ENCODE measurements around the gene PDK1.
"Not testable (repeated sequence)": the region's sequence is repeated elsewhere in the genome, so short reads cannot be mapped to it uniquely, and the experiment has no call there.

PDK1 gene

GRCh38 chr2:172539767-172540166 lies 16.1 kb upstream of the PDK1 start:
- no peak for FAIRE-seq
- no peak for TF ChIP-seq POLR2A (IDR thresholded peaks at IDR 0.05; ENCODE audit: low read depth, low read length)
- DNase-seq (ENCODE audit: insufficient read length, low spot score) = no peak

DNA sequence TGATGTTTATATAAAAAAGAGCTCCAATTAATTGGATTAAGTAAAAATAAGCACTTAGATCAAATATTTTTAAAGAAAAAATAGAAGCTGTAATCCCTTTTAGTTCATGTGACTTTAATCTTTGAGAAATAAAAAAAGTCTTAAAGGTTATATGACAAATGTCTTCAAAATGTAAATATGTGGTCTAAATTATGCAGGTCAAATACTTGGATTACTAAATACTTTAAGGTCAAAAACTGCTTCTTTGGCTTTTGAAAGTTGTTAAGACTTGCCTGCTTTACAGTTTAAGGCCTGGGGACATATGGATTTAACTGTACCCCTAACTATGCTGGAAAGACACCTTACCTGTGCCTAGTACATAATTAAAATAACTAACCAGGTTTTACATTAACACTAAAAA lies 15.5 kb upstream of the PDK1 start:
- TF ChIP-seq POLR2A (IDR thresholded peaks at IDR 0.05; ENCODE audit: low read depth, low read length) = no peak
- FAIRE-seq = no peak

DNA sequence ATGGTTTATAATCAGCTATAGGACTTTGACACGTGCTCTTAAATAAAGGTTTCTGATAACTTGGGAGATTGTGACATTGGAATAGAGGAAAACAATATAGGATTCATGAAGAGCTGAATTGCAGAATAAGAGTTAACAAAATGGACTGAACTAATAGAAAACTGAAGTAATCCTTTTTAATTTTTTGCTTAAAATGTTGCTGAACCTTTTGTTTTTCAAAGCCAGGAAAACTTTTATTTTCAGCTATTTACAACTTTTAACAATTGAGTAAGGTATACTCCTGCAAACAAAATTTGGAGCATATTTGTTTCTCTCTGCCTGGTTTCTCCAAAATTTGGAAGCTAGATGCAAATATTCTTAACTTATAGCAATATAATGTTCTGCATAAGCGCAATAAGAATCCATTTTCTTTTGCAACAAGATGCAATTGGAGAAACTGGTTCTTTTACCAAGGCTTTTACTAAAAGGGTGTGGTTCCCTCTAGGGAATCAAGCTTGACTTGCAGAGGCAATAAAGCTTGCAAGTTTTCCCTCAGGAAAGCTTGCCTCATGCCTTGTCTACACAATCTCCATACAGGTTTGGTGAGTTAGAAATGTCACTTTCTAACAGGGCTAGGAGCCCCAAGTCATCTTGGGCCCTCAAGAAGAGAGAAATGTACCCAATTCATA lies 10.3 kb upstream of the PDK1 start:
- no peak for FAIRE-seq
- no peak for TF ChIP-seq POLR2A (IDR thresholded peaks at IDR 0.05; ENCODE audit: low read depth, low read length)

More for the DNA sequence above, 15.5 kb upstream of the PDK1 start:
- DNase-seq (ENCODE audit: insufficient read length, low spot score) = no peak

DNA sequence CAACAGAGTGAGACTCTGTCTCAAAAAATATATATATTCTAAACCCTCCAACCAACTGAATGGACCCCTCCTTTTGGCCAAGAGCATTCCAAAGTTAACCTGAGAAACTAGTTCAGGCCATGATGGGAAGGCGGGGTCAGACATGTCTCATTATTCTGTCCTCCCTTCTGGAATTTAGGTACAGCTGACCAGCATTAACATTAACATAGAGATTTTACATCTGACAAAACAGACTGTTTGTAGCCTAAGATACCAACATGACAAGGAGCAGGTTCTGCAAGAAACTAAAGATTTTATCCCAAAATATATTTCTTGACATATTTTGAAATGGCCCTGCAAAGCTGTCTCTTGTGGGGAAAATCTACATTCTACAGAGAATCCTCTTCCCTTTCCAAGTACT lies 6.8 kb upstream of the PDK1 start:
- DNase-seq (ENCODE audit: insufficient read length, low spot score) (no peak), FAIRE-seq (no peak)
- TF ChIP-seq POLR2A (IDR thresholded peaks at IDR 0.05; ENCODE audit: low read depth, low read length) = no peak

More for the DNA sequence above, 10.3 kb upstream of the PDK1 start:
- no peak for DNase-seq (ENCODE audit: insufficient read length, low spot score)

- not testable (repeated sequence) for DNase-seq (ENCODE audit: insufficient read length, low spot score); FAIRE-seq
Measured at GRCh38 chr2:172549802-172550201, 6.1 kb upstream of the PDK1 start.

DNA sequence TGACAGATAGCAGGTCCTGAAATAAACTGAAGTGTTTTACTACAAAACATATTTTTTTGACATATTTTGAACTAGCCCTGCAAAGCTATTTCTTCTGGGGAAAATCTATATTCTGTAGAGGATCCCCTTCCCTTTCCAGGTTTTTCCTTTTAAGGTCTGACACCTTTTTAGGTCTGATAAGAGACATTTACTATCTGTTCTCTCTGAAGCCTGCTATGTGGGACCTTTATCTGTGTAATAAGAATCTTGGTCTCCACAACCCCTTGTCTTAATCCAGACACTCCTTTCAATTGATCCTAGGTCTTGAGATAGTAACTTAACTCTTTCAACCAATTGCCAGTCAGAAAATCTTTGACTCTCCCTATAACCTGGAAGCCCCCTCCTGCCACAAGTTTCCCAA lies 5.5 kb upstream of the PDK1 start:
- FAIRE-seq = no peak
- no peak for TF ChIP-seq POLR2A (IDR thresholded peaks at IDR 0.05; ENCODE audit: low read depth, low read length)
- no peak for DNase-seq (ENCODE audit: insufficient read length, low spot score)

DNA sequence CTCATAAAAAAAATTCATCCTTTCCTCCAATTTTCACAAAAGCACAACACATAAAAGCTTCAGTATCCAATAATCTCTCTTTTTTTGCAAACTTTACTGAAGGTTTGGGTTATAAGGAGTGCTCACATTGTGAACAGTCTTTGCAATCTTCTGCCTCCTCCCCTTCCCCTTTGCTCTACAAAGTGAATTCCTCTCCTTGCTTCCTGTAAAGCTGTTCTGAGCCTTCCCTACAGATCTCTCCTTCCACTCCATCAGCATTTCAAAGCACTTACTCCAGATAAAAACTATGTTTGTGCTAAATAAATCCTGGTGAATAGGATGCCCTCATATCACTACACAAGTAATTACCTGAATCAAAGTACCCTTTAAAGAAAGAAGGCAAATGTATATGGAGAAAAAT lies 4.6 kb upstream of the PDK1 start:
- TF ChIP-seq POLR2A (IDR thresholded peaks at IDR 0.05; ENCODE audit: low read depth, low read length) = no peak
- FAIRE-seq (no peak), DNase-seq (ENCODE audit: insufficient read length, low spot score) (no peak)

- DNase-seq (ENCODE audit: insufficient read length, low spot score) (peak; percentile 40), FAIRE-seq (peak; percentile 68)
- TF ChIP-seq POLR2A (IDR thresholded peaks at IDR 0.05; ENCODE audit: low read depth, low read length) = no peak
Measured at GRCh38 chr2:172552547-172553291, 3.2 kb upstream of the PDK1 start.

DNA sequence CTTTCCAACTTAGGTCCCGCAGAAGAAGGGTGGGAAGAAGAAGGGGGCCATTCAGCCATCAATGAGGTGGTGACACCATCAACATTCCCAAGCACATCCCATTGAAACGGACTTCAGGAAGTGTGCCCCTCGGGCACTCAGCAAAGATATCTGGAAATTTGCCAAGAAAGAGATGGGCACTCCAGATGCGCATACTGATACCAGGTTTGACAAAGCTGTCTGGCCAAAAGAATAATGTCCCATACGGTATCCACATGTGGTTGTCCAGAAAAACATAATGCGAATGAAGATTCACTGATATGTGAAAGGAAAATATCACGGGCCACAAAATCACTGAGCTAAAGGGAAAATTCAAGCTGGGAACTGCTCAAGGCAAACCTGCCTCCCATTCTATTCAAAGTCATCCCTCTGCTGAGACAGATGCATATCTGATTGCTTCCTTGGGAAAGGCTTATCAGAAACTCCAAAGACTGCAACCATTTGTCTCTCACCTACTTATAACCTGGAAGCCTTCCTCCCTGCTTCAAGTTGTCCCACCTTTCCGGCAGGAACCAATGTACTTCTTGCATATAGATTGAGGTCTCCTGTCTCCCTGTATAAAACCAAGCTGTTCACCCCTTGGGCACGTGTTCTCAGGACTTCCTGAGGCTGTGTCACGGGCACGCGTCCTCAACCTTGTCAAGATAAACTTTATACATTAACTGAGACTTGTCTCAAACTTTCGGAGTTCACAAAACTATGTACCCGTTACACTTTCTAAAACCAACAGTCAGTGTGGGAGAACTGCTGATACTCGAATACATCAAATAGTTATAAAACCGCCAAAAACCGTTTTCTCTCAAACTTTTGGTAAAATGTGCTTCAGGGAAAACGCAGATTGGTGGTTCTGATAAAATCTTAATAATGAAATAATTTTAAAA lies 1.3 kb upstream of the PDK1 start:
- FAIRE-seq = no peak
- no peak for DNase-seq (ENCODE audit: insufficient read length, low spot score)
- no peak for TF ChIP-seq POLR2A (IDR thresholded peaks at IDR 0.05; ENCODE audit: low read depth, low read length)

- no peak for TF ChIP-seq POLR2A (IDR thresholded peaks at IDR 0.05; ENCODE audit: low read depth, low read length)
- FAIRE-seq (no peak), DNase-seq (ENCODE audit: insufficient read length, low spot score) (no peak)
Measured at GRCh38 chr2:172555272-172555521, 693 bp upstream of the PDK1 start.

DNA sequence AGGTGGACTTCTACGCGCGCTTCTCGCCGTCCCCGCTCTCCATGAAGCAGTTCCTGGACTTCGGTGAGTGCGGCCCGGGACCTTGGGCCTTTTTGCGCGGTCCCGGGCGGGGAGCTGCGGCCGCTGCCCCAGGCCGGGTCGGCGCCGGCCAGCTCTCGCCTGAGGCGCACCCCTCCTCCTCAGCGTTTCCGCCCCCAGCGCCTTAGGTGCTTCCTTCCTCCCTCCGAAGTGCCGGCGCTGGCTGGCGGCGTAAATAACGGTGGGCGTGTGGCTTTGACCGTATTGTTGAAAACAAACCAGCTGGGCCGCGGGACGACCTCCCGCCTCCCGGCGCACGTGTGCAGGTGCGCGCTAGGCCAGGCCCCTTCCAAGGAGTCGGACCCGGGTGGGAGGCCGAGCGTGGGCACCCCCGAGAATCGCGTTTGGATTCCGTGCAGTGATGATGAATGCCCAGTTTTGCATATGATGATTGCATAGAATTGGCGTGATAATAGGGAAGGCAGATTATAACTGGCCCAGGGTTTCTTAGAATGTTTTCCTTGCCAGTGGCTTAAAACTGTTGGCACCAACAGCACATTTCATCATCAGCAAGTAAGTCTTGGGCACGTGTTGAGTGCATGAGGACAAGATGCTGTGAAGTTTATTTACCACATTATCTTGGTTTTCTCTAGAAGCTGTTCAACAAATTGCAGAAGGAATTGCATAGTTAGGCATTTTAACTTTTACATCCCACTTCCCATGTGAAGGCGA lies 569 bp downstream of the PDK1 start:
- no peak for FAIRE-seq
- no peak for TF ChIP-seq POLR2A (IDR thresholded peaks at IDR 0.05; ENCODE audit: low read depth, low read length)
- peak; percentile 56 for DNase-seq (ENCODE audit: insufficient read length, low spot score)

GRCh38 chr2:172558372-172558771 lies 2.5 kb downstream of the PDK1 start:
- DNase-seq (ENCODE audit: insufficient read length, low spot score) (no peak), FAIRE-seq (no peak)
- TF ChIP-seq POLR2A (IDR thresholded peaks at IDR 0.05; ENCODE audit: low read depth, low read length) = no peak

DNA sequence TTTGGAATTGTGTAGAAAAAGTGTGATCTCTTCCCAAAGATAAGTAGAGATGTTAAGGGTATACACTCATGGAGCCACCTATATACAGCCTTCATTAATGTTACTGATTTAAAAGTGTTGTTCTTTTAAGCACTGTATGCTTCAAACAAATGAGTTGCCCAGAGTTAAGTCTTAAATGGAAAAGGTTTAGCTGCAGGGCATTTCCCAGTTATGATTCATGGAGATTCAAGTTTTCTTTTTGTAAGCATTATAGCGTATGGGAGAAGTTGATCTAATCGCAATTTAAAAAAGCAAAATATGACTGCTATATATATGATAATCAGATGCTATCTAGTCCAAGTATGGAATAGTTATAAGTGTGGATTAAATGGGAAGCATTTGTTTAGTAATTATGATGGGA lies 4.8 kb downstream of the PDK1 start:
- TF ChIP-seq POLR2A (IDR thresholded peaks at IDR 0.05; ENCODE audit: low read depth, low read length) = no peak
- no peak for FAIRE-seq
- DNase-seq (ENCODE audit: insufficient read length, low spot score) = no peak

DNA sequence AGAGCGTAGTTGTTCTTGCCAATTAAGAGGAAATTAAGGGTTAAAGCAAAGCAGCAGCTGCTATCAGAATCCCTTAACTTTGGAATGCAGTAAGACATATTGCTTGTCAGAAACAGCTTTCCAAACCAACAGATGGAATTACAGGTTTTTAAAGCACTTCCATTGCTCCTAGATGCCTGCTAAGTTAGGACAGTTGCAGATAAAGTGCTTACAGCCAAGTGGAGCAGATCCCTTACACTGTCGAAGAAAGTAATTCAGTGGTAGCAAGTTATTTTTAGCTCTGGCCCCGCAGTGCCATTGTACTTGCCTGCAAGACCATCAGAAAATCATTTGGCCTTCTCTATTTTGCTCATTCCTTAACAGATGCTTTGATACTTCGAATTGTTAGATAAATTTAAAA lies 5.4 kb downstream of the PDK1 start:
- DNase-seq (ENCODE audit: insufficient read length, low spot score) = no peak
- FAIRE-seq = no peak
- TF ChIP-seq POLR2A (IDR thresholded peaks at IDR 0.05; ENCODE audit: low read depth, low read length) = no peak
